WERI-Rb-1 (cell line): Measurements from ENCODE around the gene ABCC10.
"Not testable (repeated sequence)": the region's sequence is repeated elsewhere in the genome, so short reads cannot be mapped to it uniquely, and the experiment has no call there.

Source experiments
- DNase-seq: peaks from one replicate; pipeline ENCODE4 v3.0.0-alpha.2; 2020
- H3K27ac ChIP-seq: fragments of 250-450 bp; sonication (Bioruptor Pico); 2 replicates; pipeline ENCODE4 v1.5.1; 2020; ENCODE audit warnings: mild to moderate bottlenecking, moderate library complexity
- H3K27me3 ChIP-seq: fragments of 250-450 bp; sonication (Bioruptor Pico); 2 replicates; pipeline ENCODE4 v1.5.1; 2021; ENCODE audit warnings: mild to moderate bottlenecking, low read depth, moderate library complexity; ENCODE audit not compliant: insufficient read depth, severe bottlenecking
- H3K36me3 ChIP-seq: fragments of 250-450 bp; sonication (Bioruptor Pico); 2 replicates; pipeline ENCODE4 v1.5.1; 2020; ENCODE audit warnings: mild to moderate bottlenecking, moderate library complexity
- H3K4me3 ChIP-seq: 2 replicates; pipeline ENCODE4 v1.5.1; 2011; ENCODE audit warnings: low read depth, mild to moderate bottlenecking, control low read depth, low read length
- H3K9me3 ChIP-seq: fragments of 250-450 bp; sonication (Bioruptor Pico); 2 replicates; pipeline ENCODE4 v1.5.1; 2021; ENCODE audit warnings: mild to moderate bottlenecking, moderate library complexity; ENCODE audit not compliant: severe bottlenecking
- CTCF ChIP-seq: IDR thresholded peaks from 2 replicates; pipeline ENCODE4 v1.5.1; 2011; ENCODE audit warnings: low read depth, mild to moderate bottlenecking, control low read depth, inconsistent platforms, low read length

ABCC10 gene

GRCh38 chr6:43416935-43417334, 10.4 kb upstream of the ABCC10 start:
- H3K9me3 ChIP-seq, result peaks cover 11% of the 10 kb centered on the region
- TF ChIP-seq CTCF, result no peak
- H3K4me3 ChIP-seq, result no peak overlapping the region
- no peaks in the 10 kb centered on the region for H3K36me3 ChIP-seq
- no peaks in the 10 kb centered on the region for H3K27me3 ChIP-seq
- no peak overlapping the region for H3K27ac ChIP-seq
- DNase-seq, result no peak

GRCh38 chr6:43420012-43420709, 7.2 kb upstream of the ABCC10 start:
- TF ChIP-seq CTCF, result no peak
- no peak for DNase-seq
- Histone ChIP-seq H3K36me3 (no peaks in the 10 kb centered on the region), H3K27me3 (no peaks in the 10 kb centered on the region), H3K27ac (no peak overlapping the region), H3K4me3 (no peak overlapping the region), H3K9me3 (peaks cover 13% of the 10 kb centered on the region)

GRCh38 chr6:43421831-43422230, 5.5 kb upstream of the ABCC10 start:
- DNase-seq, result no peak
- no peaks in the 10 kb centered on the region for H3K36me3 ChIP-seq
- peaks cover 27% of the 10 kb centered on the region for H3K9me3 ChIP-seq
- H3K27me3 ChIP-seq, result no peaks in the 10 kb centered on the region
- H3K4me3 ChIP-seq, result no peak overlapping the region
- no peak for TF ChIP-seq CTCF
- H3K27ac ChIP-seq, result no peak overlapping the region

- not testable (repeated sequence) for H3K4me3 ChIP-seq, H3K27ac ChIP-seq, H3K27me3 ChIP-seq, H3K36me3 ChIP-seq, DNase-seq
- H3K9me3 ChIP-seq, result peaks cover 29% of the 10 kb centered on the region
These were observed 2.3 kb upstream of the ABCC10 start for GRCh38 chr6:43425083-43425482.

GRCh38 chr6:43426928-43427405, 374 bp upstream of the ABCC10 start:
- TF ChIP-seq CTCF, result no peak
- H3K27me3 ChIP-seq, result no peaks in the 10 kb centered on the region
- DNase-seq, result no peak
- peaks cover 29% of the 10 kb centered on the region for H3K9me3 ChIP-seq
- H3K27ac ChIP-seq, result peak overlapping the region; percentile 85
- H3K4me3 ChIP-seq, result peak overlapping the region; percentile 75
- peaks cover under 1% of the 10 kb centered on the region for H3K36me3 ChIP-seq

- peak overlapping the region; percentile 85 for H3K27ac ChIP-seq
- peak overlapping the region; percentile 75 for H3K4me3 ChIP-seq
- no peak for TF ChIP-seq CTCF
- no peaks in the 10 kb centered on the region for H3K27me3 ChIP-seq
- peaks cover 12% of the 10 kb centered on the region for H3K36me3 ChIP-seq
- H3K9me3 ChIP-seq, result peaks cover 25% of the 10 kb centered on the region
- no peak for DNase-seq
These were observed 800 bp downstream of the ABCC10 start for GRCh38 chr6:43428112-43428570.
